Stimulated activated effector memory CD8-positive, alpha-beta T cell treated with anti-CD3 and anti-CD28 coated beads, Interleukin-12 subunit alpha, Interleukin-12 subunit beta, amount 100 ng/mL, for 72 hours (primary cell): ENCODE data around the gene SLC11A1.

Source experiments
- ATAC-seq: fragments of 150-1000 bp; cut with Tn5 transposase; 2 replicates; pipeline ENCODE4 v1.10.0; 2021
- DNase-seq, 2 donors: peaks; one replicate each; pipeline ENCODE4 v3.0.0; 2021 to 2022; ENCODE audit warnings: low spot score in 2 of 2
- H3K27ac Mint-ChIP-seq: one replicate; pipeline ENCODE4 v1.8.0; 2022; ENCODE audit warnings: mild to moderate bottlenecking, mixed read lengths
- H3K36me3 Mint-ChIP-seq: one replicate; pipeline ENCODE4 v1.8.0; 2022; ENCODE audit warnings: mild to moderate bottlenecking, mixed read lengths
- H3K4me1 Mint-ChIP-seq: one replicate; pipeline ENCODE4 v1.8.0; 2022; ENCODE audit warnings: mixed read lengths
- H3K4me3 Mint-ChIP-seq: one replicate; pipeline ENCODE4 v1.8.0; 2022; ENCODE audit warnings: mild to moderate bottlenecking, mixed read lengths
- H3K9me3 Mint-ChIP-seq: one replicate; pipeline ENCODE4 v1.8.0; 2022; ENCODE audit warnings: mixed read lengths

Gene SLC11A1

DNA sequence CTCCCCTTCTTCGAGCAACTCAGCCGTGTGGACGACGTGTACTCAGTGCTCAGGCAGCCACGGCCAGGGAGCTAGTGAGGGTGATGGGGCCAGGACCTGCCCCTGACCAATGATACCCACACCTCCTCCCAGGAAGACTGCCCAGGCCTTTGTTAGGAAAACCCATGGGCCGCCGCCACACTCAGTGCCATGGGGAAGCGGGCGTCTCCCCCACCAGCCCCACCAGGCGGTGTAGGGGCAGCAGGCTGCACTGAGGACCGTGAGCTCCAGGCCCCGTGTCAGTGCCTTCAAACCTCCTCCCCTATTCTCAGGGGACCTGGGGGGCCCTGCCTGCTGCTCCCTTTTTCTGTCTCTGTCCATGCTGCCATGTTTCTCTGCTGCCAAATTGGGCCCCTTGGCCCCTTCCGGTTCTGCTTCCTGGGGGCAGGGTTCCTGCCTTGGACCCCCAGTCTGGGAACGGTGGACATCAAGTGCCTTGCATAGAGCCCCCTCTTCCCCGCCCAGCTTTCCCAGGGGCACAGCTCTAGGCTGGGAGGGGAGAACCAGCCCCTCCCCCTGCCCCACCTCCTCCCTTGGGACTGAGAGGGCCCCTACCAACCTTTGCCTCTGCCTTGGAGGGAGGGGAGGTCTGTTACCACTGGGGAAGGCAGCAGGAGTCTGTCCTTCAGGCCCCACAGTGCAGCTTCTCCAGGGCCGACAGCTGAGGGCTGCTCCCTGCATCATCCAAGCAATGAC is 22.4 kb downstream of the SLC11A1 start:
- peaks cover 89% of the 10 kb centered on the region for H3K36me3 Mint-ChIP-seq
- peak overlapping the region; percentile 89 for H3K27ac Mint-ChIP-seq
- no peaks in the 10 kb centered on the region for H3K9me3 Mint-ChIP-seq
- DNase-seq (peak in 1 of 2 donors; percentile 51), ATAC-seq (no peak)
- H3K4me1 Mint-ChIP-seq, result peaks cover 71% of the 10 kb centered on the region
- peak overlapping the region; percentile 77 for H3K4me3 Mint-ChIP-seq

DNA sequence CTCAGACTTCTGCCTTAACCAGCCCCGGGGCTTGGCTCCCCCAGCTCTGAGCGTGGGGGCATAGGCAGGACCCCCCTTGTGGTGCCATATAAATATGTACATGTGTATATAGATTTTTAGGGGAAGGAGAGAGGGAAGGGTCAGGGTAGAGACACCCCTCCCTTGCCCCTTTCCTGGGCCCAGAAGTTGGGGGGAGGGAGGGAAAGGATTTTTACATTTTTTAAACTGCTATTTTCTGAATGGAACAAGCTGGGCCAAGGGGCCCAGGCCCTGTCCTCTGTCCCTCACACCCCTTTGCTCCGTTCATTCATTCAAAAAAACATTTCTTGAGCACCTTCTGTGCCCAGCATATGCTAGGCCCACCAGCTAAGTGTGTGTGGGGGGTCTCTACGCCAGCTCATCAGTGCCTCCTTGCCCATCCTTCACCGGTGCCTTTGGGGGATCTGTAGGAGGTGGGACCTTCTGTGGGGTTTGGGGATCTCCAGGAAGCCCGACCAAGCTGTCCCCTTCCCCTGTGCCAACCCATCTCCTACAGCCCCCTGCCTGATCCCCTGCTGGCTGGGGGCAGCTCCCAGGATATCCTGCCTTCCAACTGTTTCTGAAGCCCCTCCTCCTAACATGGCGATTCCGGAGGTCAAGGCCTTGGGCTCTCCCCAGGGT is 23.1 kb downstream of the SLC11A1 start:
- peak in 1 of 2 donors; percentile 67 for DNase-seq
- no peaks in the 10 kb centered on the region for H3K9me3 Mint-ChIP-seq
- ATAC-seq, result no peak
- H3K27ac Mint-ChIP-seq, result peak overlapping the region; percentile 89
- peak overlapping the region; percentile 77 for H3K4me3 Mint-ChIP-seq
- H3K4me1 Mint-ChIP-seq, result peaks cover 71% of the 10 kb centered on the region
- peaks cover 82% of the 10 kb centered on the region for H3K36me3 Mint-ChIP-seq

DNA sequence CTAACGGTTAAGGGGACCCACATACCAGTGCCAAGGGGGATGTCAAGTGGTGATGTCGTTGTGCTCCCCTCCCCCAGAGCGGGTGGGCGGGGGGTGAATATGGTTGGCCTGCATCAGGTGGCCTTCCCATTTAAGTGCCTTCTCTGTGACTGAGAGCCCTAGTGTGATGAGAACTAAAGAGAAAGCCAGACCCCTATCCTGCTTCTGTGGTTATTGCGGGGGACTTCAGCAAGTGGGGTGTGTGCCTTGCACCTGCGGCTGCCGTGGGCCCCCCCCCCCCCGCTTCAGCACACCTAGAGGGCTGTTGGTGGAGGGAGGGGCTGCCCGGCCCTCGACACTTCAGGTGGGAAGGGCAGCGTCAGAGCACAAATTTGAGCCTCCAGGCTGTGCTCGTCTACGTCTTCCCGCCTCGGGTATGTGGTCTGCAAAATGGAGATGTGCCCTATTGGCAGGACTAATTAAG is 23.7 kb downstream of the SLC11A1 start:
- DNase-seq (no peak), ATAC-seq (peak; percentile 48)
- H3K4me3 Mint-ChIP-seq, result peak overlapping the region; percentile 77
- H3K27ac Mint-ChIP-seq, result peak overlapping the region; percentile 89
- peaks cover 71% of the 10 kb centered on the region for H3K4me1 Mint-ChIP-seq
- H3K9me3 Mint-ChIP-seq, result no peaks in the 10 kb centered on the region
- peaks cover 79% of the 10 kb centered on the region for H3K36me3 Mint-ChIP-seq

DNA sequence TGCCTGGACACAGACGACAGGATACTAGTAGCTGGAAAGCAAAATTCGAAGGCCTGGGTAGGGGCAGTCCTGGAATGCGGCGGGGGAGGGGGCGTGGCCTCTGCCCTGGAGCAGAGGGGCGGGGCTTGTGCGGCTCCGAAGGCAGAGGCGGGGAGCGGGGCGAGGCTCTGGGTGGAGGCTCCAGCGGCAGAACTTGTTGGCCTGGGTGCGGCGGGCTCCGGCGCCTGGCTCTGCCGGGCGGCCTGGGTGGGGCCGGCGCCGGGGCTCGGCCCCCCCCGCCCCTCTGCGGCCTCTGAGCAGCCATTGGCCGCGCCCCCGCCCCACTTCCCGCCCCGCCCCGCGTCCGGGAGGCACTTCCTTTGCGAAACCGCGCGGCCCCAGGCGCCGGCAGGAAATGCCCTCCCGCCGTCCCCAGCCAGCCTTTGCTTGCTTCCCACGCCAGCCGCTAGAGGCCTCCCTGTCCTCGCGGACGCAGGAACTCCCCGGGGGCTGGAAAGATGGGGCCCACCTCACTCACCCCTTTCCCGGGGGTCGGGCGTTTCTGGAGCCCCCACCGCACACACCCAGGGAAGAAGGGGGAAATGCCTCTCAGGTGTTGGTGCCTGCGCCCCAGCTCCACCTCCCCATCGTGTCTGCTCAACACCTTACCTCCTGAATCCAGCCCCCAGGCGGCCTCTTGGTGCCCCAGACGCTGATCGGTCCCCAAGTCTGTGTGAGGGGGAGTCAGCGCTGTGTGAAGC is 24.3 kb downstream of the SLC11A1 start:
- ATAC-seq (peak; percentile 90), DNase-seq (peak; percentile 80 to 94)
- Mint-ChIP-seq H3K9me3 (no peaks in the 10 kb centered on the region), H3K27ac (peak overlapping the region; percentile 89), H3K36me3 (peaks cover 78% of the 10 kb centered on the region), H3K4me1 (peaks cover 68% of the 10 kb centered on the region), H3K4me3 (peak overlapping the region; percentile 77)

DNA sequence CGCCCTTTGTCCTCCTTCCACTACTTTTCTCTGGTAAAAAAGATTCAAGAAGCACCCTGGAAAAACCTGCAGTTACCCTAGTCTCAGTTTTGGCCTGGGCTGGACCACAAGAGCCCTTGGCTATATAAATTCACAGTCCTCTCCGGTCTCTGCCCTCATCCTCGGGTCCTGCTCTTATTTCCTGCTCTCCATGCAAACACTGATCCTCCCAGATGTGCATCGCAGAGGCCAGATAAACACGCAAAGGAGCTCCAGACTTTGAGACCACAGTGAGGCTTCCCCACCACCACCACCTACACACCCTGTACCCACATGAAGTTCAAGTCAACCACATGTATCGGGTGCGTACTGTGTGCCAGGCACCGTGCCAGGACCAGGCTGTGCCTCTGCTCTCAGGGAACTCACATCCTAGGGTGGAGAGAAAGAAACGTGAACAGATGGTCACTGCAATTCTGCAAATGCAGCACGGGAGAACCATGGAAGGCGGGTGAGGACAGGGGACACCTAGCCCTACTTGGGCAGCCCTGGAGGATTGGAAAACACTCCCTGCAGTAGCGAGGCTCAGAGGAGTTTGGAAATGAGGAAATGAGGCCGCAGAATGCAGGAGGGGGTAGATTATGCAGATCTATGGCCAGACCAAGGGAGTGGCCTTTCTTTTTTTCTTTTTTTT is 25.0 kb downstream of the SLC11A1 start:
- Mint-ChIP-seq H3K4me3 (peak overlapping the region; percentile 77), H3K36me3 (peaks cover 70% of the 10 kb centered on the region), H3K9me3 (no peaks in the 10 kb centered on the region), H3K4me1 (peaks cover 61% of the 10 kb centered on the region), H3K27ac (peak overlapping the region; percentile 89)
- DNase-seq (peak in 1 of 2 donors; percentile 78), ATAC-seq (peak; percentile 42)

DNA sequence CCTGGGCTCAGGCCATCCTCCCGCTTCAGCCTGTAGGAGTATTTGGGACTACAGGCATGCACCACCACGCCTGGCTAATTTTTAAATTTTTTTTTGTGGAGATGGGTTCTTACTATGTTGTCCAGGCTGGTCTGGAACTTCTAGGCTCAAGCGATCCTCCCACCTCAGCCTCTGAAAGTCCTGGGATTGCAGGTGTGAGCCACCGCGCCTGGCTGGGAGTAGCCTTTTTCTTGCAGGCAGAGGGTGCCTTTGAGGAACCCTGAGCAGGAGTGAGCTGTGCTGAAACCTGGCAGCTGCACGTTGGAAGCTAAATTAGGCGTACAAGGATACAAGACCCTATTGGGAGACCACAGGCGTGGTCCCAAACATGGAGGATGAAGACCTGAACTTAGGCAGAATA is 25.6 kb downstream of the SLC11A1 start:
- DNase-seq (peak in 1 of 2 donors; percentile 52), ATAC-seq (no peak)
- H3K27ac Mint-ChIP-seq, result peak overlapping the region; percentile 89
- peak overlapping the region; percentile 77 for H3K4me3 Mint-ChIP-seq
- no peaks in the 10 kb centered on the region for H3K9me3 Mint-ChIP-seq
- peaks cover 58% of the 10 kb centered on the region for H3K4me1 Mint-ChIP-seq
- peaks cover 64% of the 10 kb centered on the region for H3K36me3 Mint-ChIP-seq

DNA sequence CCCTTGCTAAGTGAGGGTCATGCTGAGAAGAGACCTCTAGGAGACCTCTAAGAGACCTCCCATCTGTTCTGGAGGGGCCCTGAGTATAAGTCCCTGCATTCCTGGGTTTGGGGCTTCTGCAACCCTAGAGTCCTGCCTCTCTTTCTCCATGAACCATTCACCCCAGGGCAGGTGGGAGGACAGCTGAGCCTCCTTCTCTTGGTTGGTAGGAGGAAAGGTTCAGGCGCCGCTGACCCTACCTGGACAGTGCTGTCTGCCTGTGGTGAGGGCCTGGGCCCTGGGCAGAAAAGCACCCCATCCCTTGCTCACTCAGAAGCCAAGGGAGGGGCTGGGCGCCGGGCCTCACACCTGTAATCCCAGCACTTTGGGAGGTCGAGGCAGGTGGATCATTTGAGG is 36.2 kb downstream of the SLC11A1 start:
- no peak overlapping the region for H3K27ac Mint-ChIP-seq
- peaks cover 8% of the 10 kb centered on the region for H3K4me1 Mint-ChIP-seq
- no peaks in the 10 kb centered on the region for H3K9me3 Mint-ChIP-seq
- H3K36me3 Mint-ChIP-seq, result no peaks in the 10 kb centered on the region
- ATAC-seq (peak; percentile 20), DNase-seq (no peak)
- no peak overlapping the region for H3K4me3 Mint-ChIP-seq

DNA sequence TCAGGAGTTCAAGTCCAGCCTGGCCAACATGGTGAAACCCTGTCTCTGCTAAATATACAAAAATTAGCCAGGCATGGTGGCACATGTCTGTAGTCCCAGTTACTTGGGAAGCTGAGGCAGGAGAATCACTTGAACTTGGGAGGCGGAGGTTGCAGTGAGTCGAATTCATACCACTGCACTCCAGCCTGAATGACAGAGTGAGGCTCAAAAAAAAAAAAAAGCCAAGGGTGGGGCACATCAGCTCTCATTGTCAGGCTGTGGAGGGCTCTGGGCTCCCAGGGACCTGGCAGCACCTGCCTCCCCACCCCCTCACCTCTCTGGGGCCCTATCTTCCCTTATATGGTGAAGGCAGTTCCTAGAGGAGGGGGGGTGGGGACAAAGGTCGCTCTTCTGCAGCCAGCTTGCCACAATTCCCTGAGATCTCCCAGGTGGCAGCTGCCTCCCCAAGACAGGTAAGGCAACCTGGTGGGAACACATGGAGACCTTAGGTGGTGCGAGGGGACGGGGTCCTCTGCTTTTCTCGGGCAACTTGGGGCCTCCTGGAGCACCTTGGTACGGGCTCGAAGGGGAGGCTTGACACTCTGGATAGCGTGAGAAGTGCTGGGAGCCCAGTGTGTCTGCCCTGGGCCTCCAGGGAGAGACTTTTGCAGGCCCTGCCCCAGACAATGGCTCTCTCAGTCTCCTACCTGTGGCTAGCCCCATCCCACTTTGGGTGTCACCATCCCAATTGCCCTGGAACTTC is 36.8 kb downstream of the SLC11A1 start, which contains the start of gene VIL1:
TSS of gene VIL1 (plus strand) at position 407 of the 742 bp plus-strand sequence. CDS start 4,656 bp downstream, outside the sequence.
- no peak for DNase-seq
- Mint-ChIP-seq H3K4me1 (peaks cover 8% of the 10 kb centered on the region), H3K36me3 (no peaks in the 10 kb centered on the region), H3K9me3 (no peaks in the 10 kb centered on the region), H3K4me3 (no peak within 1 kb of the TSS), H3K27ac (no peak within 1 kb of the TSS)
- ATAC-seq, result no peak

DNA sequence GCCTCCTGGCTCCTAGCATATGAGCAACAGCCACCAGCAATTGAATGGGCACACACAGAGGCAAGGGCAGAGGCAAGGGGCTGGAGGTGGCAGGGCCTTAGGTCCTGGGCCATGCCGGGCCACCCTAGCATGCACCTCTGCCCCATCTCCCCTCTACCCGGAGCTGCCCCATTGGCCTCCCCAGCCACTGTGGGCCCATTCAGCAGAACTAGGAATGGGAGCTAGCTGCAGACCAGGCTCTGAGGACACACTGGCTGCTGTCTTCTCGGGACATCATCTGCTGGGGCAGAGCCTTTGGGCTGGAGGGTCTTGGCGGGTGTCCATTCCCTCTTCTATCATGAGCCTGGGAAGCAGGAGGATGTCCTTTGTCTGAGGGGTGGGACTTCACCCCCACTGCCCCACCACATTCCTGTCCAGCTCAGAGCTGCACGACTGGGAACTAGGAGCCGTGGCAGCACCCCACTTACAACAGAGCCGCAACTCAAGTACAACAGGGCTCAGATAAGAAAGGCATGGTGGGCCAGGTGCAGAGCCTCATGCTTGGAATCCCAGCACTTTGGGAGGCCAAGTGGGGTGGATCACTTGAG is 37.6 kb downstream of the SLC11A1 start:
- Mint-ChIP-seq H3K4me3 (no peak overlapping the region), H3K9me3 (no peaks in the 10 kb centered on the region), H3K27ac (no peak overlapping the region), H3K4me1 (peaks cover 8% of the 10 kb centered on the region), H3K36me3 (no peaks in the 10 kb centered on the region)
- ATAC-seq (no peak), DNase-seq (no peak)

DNA sequence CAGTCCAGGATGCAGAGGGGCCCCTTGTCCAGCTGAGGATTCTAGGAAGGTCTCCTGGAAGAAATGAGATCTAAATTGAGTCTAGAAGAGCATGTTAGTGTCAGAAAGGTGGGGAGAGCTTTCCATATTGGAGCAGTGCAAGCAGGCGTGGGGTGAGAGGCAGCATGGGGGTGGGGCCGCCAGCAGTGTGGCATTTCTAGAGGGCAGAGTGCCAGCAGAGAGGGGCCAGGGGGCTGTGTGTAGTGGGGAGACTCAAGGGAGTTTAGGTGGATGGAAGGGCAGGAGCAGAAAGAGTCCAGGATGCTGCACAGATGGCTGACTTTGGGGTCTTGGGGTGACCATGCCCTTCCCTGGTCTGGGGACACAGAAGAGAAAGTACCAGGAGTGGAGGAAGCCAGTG is 39.0 kb downstream of the SLC11A1 start:
- H3K27ac Mint-ChIP-seq, result no peak overlapping the region

DNA sequence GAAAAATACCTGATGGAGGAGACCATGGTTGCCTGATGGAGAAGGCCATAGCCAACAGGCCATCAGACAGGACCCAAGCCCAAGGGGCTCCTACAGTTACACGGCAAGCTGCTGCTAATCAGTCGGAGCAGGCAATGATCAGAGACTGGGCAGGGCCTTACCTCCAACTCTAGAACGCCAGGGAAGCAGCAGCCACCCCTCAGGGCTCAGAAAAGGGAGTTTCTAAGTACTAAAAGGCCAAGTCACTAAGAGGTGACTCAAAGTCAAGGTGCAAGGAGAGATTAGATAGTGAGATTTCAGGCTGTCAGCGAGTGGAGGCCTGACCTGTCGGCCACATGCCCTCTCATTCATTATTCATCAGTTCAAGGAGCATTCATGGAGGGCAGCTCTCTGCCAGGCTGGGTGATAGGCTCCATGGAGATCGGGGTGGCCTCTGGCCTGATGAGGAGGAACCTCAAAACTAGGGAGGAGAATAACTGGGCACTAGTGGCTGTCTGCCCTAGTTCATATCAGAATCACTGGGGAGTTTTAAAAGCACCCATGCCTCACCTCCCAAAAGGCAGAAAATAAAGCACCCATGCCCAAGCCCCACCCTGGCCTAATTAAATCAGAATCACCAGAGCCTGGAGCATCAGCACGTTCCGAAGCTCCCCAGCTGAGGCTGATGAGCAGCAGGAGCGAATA is 40.5 kb downstream of the SLC11A1 start:
- DNase-seq (no peak), ATAC-seq (no peak)
- H3K36me3 Mint-ChIP-seq, result no peaks in the 10 kb centered on the region
- no peaks in the 10 kb centered on the region for H3K9me3 Mint-ChIP-seq
- no peak overlapping the region for H3K4me3 Mint-ChIP-seq
- H3K4me1 Mint-ChIP-seq, result peaks cover 8% of the 10 kb centered on the region
- peak overlapping the region; percentile 26 for H3K27ac Mint-ChIP-seq

More for the DNA sequence above, 39.0 kb downstream of the SLC11A1 start:
- no peaks in the 10 kb centered on the region for H3K9me3 Mint-ChIP-seq
- DNase-seq (no peak), ATAC-seq (no peak)
- H3K4me3 Mint-ChIP-seq, result no peak overlapping the region
- H3K4me1 Mint-ChIP-seq, result peaks cover 8% of the 10 kb centered on the region
- H3K36me3 Mint-ChIP-seq, result no peaks in the 10 kb centered on the region

DNA sequence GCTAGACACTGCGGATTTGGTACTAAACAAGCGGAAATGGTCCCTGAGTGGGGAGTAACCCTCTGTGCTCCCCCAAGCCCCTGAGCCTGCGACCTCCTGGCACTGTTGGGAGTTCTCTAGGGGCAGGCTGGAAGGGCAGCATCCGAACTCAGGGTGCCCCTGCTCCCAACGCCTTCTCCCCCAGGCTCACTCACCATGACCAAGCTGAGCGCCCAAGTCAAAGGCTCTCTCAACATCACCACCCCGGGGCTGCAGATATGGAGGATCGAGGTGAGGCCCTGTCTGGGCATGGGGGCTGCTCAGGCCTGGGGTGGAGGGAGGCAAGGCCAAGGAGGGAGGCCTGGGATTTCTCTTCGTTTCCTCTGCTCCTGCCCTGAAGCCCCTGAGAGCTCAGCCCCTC is 41.5 kb downstream of the SLC11A1 start:
- Mint-ChIP-seq H3K36me3 (no peaks in the 10 kb centered on the region), H3K27ac (peak overlapping the region; percentile 26), H3K4me3 (no peak overlapping the region), H3K9me3 (no peaks in the 10 kb centered on the region), H3K4me1 (peaks cover 8% of the 10 kb centered on the region)
- DNase-seq (no peak), ATAC-seq (no peak)

DNA sequence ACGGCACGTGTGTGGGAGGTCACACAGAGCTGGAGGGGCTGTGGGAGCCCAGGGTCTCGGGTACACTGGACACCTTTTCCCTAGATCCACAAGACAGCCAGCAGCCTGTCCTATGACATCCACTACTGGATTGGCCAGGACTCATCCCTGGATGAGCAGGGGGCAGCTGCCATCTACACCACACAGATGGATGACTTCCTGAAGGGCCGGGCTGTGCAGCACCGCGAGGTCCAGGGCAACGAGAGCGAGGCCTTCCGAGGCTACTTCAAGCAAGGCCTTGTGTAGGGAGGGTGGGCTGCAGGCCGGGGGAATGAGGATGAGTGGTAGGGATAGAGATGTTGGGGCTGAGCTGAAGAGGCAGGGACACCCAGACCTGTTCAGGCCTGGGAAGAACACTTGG is 43.5 kb downstream of the SLC11A1 start:
- no peaks in the 10 kb centered on the region for H3K36me3 Mint-ChIP-seq
- peak overlapping the region; percentile 29 for H3K27ac Mint-ChIP-seq
- H3K4me3 Mint-ChIP-seq, result no peak overlapping the region
- ATAC-seq, result no peak
- peaks cover 8% of the 10 kb centered on the region for H3K4me1 Mint-ChIP-seq
- H3K9me3 Mint-ChIP-seq, result no peaks in the 10 kb centered on the region
- DNase-seq, result no peak

DNA sequence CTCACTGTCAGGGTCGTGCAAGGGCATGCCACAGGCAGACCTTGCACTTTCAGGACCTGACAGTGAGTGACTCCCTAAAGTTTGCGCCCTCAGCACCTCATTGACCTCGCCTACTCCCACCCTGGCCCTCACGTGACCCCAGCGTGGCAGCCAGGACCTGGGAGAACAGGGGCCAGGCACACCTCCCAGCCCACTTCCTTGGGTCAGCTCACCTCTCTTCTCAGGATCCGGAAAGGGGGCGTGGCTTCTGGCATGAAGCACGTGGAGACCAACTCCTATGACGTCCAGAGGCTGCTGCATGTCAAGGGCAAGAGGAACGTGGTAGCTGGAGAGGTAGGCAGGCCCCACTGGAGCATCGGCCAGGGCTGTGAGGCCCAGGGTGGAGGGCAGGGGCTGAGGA is 45.7 kb downstream of the SLC11A1 start:
- ATAC-seq (no peak), DNase-seq (no peak)
- Mint-ChIP-seq H3K9me3 (no peaks in the 10 kb centered on the region), H3K4me1 (no peaks in the 10 kb centered on the region), H3K36me3 (no peaks in the 10 kb centered on the region), H3K4me3 (no peak overlapping the region), H3K27ac (peak overlapping the region; percentile 38)
